ENCODE results near the gene SMAD3. TPM values are rescaled to one million over a fixed set of nuclear protein-coding genes. Genes with fewer than 3 reads are reported as not detected.
"Not testable (repeated sequence)": the region's sequence is repeated elsewhere in the genome, so short reads cannot be mapped to it uniquely, and the experiment has no call there.

Gene SMAD3
- 25.2 and 28.1 TPM in 2 replicates for total RNA-seq

DNA sequence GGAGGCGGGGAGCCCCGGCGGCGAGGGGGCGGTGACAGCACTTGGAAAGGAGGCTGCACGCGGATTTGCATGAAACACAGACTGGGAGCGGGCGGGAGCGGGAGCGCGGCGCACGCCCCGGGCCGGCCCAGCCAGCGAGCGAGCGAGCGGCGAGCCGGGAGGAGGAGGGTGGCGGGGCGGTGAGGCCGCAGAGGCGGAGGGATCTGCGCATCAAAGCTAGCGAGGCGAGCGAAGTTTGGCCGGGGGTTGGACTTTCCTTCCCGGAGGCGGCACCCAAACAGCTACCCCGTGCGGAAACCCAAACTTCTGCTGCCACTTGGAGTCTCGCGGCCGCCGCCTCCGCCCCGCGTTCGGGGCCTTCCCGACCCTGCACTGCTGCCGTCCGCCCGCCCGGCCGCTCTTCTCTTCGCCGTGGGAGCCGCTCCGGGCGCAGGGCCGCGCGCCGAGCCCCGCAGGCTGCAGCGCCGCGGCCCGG is at the start of gene SMAD3:
TSS of gene SMAD3 (plus strand) at position 72 of the 475 bp plus-strand sequence. CDS start 553 bp downstream, outside the sequence.
- intact Hi-C loops (cut with micrococcal nuclease) = loop anchor here (5.0 kb wide), 3 partner anchors 67 to 777 kb away; partner anchors contain the start of gene RNU6-1
- Mint-ChIP-seq H3K36me3 (ENCODE audit: low read depth) (peaks cover 16% of the 10 kb centered on the region), H3K27me3 (ENCODE audit: low read depth) (peaks cover 20% of the 10 kb centered on the region), H3K4me1 (ENCODE audit: low read depth) (peaks cover 49% of the 10 kb centered on the region), H3K27ac (peak within 1 kb of the TSS; percentile 87), H3K4me3 (ENCODE audit: low read depth) (peak within 1 kb of the TSS; percentile 81), H3K9me3 (no peaks in the 10 kb centered on the region)
- peak; percentile 78 for DNase-seq (ENCODE audit: low spot score)

DNA sequence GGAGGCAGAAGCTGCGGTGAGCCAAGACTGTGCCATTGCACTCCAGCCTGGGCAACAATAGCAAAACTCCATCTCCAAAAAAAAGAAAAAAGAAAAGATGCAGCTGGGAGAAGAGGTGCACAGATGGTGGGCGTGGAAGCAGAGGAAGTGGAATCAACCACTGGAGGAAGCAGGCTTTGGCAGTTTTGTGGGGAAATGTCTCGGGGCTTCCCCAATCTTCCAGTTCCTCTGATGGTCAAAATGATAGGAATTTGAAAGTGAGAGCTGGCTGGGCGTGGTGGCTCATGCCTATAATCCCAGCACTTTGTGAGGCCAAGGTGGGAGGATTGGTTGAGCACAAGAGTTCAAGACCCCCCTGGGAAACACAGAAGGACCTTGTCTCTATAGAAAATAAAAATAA is 48.1 kb upstream of the SMAD3 start:
- Mint-ChIP-seq H3K4me3 (ENCODE audit: low read depth) (no peak overlapping the region), H3K4me1 (ENCODE audit: low read depth) (peaks cover 9% of the 10 kb centered on the region), H3K36me3 (ENCODE audit: low read depth) (no peaks in the 10 kb centered on the region), H3K27me3 (ENCODE audit: low read depth) (peaks cover 17% of the 10 kb centered on the region), H3K9me3 (no peaks in the 10 kb centered on the region), H3K27ac (no peak overlapping the region)
- intact Hi-C loops (cut with micrococcal nuclease) = no loop called here
- DNase-seq (ENCODE audit: low spot score) = no peak

DNA sequence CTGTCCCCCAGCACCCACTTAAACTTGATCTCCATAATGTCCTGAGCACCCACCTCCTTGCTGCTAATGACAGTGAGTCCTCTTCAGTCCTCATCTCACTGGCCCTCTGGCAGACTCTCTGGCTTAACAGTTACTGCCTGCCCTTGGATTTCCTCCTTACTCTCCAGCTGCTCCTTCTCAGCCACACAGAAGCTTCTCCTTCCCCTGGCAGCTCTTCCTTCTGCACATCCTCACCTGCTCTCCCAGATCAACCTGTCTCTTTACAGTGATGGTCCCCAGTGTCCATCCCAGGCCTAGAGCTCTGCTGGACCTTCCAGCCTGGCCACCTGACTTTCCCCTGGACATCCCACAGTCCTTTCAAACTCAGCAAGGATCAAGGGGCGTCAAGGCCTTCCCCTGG is 47.4 kb upstream of the SMAD3 start:
- intact Hi-C loops (cut with micrococcal nuclease) = no loop called here
- Mint-ChIP-seq H3K27me3 (ENCODE audit: low read depth) (peaks cover 22% of the 10 kb centered on the region), H3K36me3 (ENCODE audit: low read depth) (no peaks in the 10 kb centered on the region), H3K4me1 (ENCODE audit: low read depth) (peaks cover 14% of the 10 kb centered on the region), H3K4me3 (ENCODE audit: low read depth) (no peak overlapping the region), H3K9me3 (no peaks in the 10 kb centered on the region), H3K27ac (no peak overlapping the region)
- no peak for DNase-seq (ENCODE audit: low spot score)

DNA sequence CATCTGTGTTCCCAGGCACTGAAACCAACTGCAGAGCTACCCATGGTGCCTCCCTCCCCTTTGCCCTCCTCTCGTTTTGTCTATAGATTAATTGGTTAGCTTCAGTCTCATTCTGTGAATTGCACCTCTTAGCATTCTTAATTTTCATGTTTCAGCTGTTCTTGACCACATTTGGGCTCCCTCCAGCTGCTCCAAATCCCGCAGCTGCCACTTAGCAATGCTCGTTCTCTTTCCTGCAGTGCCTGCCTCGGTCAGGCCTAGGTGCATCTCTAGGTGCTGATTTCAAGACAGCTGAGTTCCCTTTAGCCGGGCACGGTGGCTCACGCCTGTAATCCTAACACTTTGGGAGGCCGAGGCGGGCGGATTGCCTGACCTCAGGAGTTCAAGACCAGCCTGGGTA is 47.0 kb upstream of the SMAD3 start:
- DNase-seq (ENCODE audit: low spot score) = no peak
- Mint-ChIP-seq H3K9me3 (no peaks in the 10 kb centered on the region), H3K4me3 (ENCODE audit: low read depth) (no peak overlapping the region), H3K27me3 (ENCODE audit: low read depth) (peaks cover 25% of the 10 kb centered on the region), H3K27ac (no peak overlapping the region), H3K36me3 (ENCODE audit: low read depth) (no peaks in the 10 kb centered on the region), H3K4me1 (ENCODE audit: low read depth) (peaks cover 15% of the 10 kb centered on the region)
- intact Hi-C loops (cut with micrococcal nuclease) = no loop called here

DNA sequence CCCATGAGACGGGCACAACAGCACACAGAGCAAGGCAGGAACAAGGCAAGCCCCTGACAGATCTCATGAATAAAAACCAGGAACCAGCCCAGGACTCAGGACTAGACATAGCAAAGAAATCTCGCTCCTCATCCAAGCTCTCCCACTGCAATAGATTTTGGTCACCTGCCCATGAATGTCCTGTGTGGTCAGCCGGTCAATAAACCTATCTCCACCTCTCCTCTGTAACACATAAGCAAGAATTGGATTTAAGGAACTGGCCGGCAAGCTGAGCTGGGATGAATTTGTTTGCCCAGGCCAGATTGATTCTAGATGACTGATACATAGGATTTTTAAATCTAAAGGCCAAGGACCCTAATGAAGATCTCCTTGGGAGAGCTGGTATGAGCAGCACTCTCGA is 46.3 kb upstream of the SMAD3 start:
- intact Hi-C loops (cut with micrococcal nuclease) = no loop called here
- DNase-seq (ENCODE audit: low spot score) = no peak
- Mint-ChIP-seq H3K27ac (no peak overlapping the region), H3K4me1 (ENCODE audit: low read depth) (peaks cover 19% of the 10 kb centered on the region), H3K27me3 (ENCODE audit: low read depth) (peaks cover 25% of the 10 kb centered on the region), H3K4me3 (ENCODE audit: low read depth) (no peak overlapping the region), H3K9me3 (no peaks in the 10 kb centered on the region), H3K36me3 (ENCODE audit: low read depth) (no peaks in the 10 kb centered on the region)

DNA sequence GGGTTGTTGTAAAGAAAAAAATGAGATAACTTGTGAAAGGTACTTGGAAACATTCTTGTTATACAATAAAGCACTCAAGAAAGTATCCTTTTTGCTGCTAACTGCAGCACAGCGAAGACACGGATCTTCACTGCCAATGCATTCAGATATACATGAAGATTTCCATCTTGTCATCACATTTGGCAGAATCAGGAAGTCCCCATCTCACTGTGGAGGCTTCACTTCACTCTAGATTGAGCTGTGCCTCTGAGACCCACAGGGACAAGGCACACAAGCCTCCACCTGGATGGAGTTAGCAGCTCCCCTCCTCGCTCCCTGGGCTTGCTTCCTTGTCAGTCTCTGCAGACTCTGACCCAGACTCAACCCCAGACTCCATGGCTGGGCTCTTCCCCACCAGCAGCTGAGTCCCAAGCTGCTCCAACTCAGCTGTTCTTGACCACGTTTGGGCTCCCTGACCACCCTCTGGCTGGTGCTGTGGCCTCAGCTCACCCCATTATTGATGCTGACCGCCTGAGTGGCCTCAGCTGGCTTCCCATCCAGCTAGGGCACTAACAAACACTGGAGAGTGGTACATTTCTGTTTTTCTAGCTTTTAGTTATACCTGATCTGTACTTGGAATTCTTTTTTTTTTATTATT is 45.4 kb upstream of the SMAD3 start:
- no peaks in the 10 kb centered on the region for H3K9me3 Mint-ChIP-seq
- intact Hi-C loops (cut with micrococcal nuclease) = no loop called here
- no peak overlapping the region for H3K4me3 Mint-ChIP-seq (ENCODE audit: low read depth)
- peaks cover 23% of the 10 kb centered on the region for H3K27me3 Mint-ChIP-seq (ENCODE audit: low read depth)
- DNase-seq (ENCODE audit: low spot score) = no peak
- H3K27ac Mint-ChIP-seq = no peak overlapping the region
- H3K4me1 Mint-ChIP-seq (ENCODE audit: low read depth) = peaks cover 29% of the 10 kb centered on the region
- H3K36me3 Mint-ChIP-seq (ENCODE audit: low read depth) = no peaks in the 10 kb centered on the region

DNA sequence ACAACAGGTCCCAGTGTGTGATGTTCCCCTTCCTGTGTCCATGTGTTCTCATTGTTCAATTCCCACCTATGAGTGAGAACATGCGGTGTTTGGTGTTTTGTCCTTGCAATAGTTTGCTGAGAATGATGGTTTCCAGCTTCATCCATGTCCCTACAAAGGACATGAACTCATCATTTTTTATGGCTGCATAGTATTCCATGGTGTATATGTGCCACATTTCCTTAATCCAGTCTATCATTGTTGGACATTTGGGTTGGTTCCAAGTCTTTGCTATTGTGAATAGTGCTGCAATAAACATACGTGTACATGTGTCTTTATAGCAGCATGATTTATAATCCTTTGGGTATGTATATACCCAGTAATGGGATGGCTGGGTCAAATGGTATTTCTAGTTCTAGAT is 44.7 kb upstream of the SMAD3 start:
- peaks cover 34% of the 10 kb centered on the region for H3K4me1 Mint-ChIP-seq (ENCODE audit: low read depth)
- H3K9me3 Mint-ChIP-seq; intact Hi-C loops (cut with micrococcal nuclease): not testable (repeated sequence)

DNA sequence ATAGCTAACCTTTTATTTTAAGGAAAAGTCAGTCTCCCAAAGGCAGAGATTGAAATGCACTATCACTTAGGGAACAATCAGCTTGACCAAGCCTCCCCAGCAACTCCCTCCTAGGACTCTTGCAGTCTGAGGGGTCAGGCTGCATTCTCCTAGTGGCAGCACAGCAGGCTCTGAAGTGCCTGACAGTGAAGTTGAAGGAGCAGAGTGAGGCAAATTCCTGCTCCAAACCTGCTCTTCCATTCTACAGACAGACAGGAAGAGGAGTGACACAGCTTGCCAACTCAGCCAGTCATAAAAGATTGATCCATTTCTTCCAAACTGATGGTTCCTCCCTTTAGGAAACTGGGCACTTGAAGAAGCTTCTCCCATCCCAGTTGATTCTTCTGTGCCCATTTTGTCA is 43.9 kb upstream of the SMAD3 start:
- intact Hi-C loops (cut with micrococcal nuclease) = no loop called here
- peaks cover 25% of the 10 kb centered on the region for H3K27me3 Mint-ChIP-seq (ENCODE audit: low read depth)
- H3K9me3 Mint-ChIP-seq = no peaks in the 10 kb centered on the region
- no peak overlapping the region for H3K27ac Mint-ChIP-seq
- H3K4me1 Mint-ChIP-seq (ENCODE audit: low read depth) = peaks cover 38% of the 10 kb centered on the region
- no peak overlapping the region for H3K4me3 Mint-ChIP-seq (ENCODE audit: low read depth)
- H3K36me3 Mint-ChIP-seq (ENCODE audit: low read depth) = no peaks in the 10 kb centered on the region
- no peak for DNase-seq (ENCODE audit: low spot score)

More for the DNA sequence above, 44.7 kb upstream of the SMAD3 start:
- not testable (repeated sequence) for H3K4me3 Mint-ChIP-seq (ENCODE audit: low read depth); H3K27ac Mint-ChIP-seq; DNase-seq (ENCODE audit: low spot score); H3K36me3 Mint-ChIP-seq (ENCODE audit: low read depth)
- peaks cover 27% of the 10 kb centered on the region for H3K27me3 Mint-ChIP-seq (ENCODE audit: low read depth)

DNA sequence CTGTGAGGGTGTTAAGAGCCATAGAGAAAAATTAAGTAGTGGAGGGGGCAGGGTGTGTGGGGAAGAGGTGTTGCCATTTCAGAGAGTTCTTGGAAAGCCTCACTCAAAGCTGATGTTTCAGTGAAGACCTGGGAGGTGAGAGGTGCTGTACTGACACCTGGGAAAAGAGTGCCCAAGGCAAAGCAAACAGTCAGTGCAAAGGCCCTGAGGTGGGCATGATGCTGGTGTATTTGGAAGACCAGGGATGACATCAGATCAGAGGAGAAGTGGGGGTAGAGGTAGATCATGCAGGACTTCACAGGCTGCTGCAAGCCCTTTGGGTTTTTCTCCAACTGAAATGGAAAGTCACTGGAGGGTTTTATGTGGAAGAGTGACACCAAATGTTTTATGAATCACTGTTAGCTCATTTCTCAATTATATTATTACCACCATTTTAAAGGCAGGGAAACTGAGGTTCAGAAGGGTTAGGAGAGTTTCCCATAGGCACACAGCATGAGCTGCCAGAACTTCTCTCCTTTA is 42.8 kb upstream of the SMAD3 start:
- no peak overlapping the region for H3K27ac Mint-ChIP-seq
- H3K4me3 Mint-ChIP-seq (ENCODE audit: low read depth) = no peak overlapping the region
- intact Hi-C loops (cut with micrococcal nuclease) = no loop called here
- H3K36me3 Mint-ChIP-seq (ENCODE audit: low read depth) = no peaks in the 10 kb centered on the region
- H3K9me3 Mint-ChIP-seq = no peaks in the 10 kb centered on the region
- peaks cover 36% of the 10 kb centered on the region for H3K4me1 Mint-ChIP-seq (ENCODE audit: low read depth)
- H3K27me3 Mint-ChIP-seq (ENCODE audit: low read depth) = peaks cover 25% of the 10 kb centered on the region
- DNase-seq (ENCODE audit: low spot score) = no peak

DNA sequence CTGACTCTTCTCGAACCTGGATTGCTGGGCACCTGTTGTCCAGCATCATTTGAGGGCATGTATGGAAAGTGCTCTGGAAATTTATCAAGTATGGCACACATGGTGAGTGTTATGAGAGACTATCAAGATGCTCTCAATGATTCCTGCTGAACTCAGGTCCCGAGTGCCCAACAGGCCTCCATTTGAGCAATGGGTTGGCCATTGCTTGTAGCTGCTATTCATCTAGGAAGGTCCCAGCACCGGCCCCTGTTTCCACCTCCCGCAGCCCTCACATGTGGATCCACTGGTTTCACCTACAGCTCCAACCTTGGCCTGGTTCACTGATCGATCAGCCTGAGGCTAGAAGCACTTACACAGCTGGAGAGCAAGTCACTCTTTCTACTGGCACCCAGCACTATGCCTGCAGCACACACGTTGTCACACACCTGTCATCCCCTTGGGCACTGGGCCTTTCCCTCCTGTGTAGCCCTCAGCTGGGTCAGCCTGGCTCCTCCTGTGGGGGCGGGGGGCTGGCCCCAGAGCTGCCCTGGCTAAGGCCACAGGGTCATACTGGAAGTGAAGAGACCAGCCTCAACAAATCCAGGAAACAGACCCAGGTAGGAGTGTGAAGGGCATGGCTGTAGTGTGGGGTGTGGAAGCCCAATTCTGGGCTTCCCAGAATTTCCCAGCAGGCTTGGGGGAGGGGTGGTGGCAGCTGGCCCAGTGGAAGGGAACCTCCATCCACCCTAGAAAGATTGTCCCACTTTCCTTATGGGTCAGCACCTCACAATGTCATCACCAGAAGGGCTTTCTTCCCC is 41.7 kb upstream of the SMAD3 start:
- H3K36me3 Mint-ChIP-seq (ENCODE audit: low read depth) = no peaks in the 10 kb centered on the region
- H3K4me1 Mint-ChIP-seq (ENCODE audit: low read depth) = peaks cover 38% of the 10 kb centered on the region
- intact Hi-C loops (cut with micrococcal nuclease) = loop anchor here (1.0 to 2.0 kb wide), 2 partner anchors 15 to 59 kb away; no protein-coding TSS in a partner anchor
- DNase-seq (ENCODE audit: low spot score) = no peak
- no peak overlapping the region for H3K27ac Mint-ChIP-seq
- H3K27me3 Mint-ChIP-seq (ENCODE audit: low read depth) = peaks cover 20% of the 10 kb centered on the region
- no peak overlapping the region for H3K4me3 Mint-ChIP-seq (ENCODE audit: low read depth)
- H3K9me3 Mint-ChIP-seq = no peaks in the 10 kb centered on the region

DNA sequence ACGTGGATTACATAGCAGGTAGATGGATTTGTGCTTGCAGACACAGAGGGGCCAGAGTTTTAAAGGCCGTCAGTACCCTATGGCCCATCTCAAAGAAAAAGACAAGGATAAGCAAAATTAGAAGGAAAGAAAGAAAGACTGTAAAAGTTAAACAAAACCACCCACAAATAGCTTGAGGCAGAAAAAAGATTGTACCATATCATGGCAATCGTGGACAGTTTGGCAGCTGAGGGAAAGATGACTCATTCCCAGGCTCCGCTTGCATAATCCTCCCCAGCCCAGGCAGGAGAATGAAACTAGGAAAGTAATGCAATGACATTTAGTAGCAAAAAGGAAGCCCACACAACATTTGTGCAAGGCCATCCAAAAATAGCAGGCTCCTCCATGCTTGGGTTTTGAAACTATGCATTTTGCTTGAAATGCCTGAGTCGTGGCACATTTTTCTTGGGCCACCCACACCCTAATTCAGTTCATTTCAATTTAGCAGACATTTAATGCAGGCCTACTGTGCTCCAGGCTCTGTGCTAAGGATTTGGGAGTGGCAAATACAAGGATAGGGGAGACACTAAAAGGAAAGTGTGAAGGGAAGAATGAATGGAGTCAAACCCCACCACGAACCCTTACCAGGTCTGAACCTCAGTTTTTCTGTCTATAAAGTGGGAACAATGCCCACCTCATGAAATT is 40.9 kb upstream of the SMAD3 start:
- H3K27me3 Mint-ChIP-seq (ENCODE audit: low read depth) = peaks cover 18% of the 10 kb centered on the region
- peak overlapping the region; percentile 6 for H3K4me3 Mint-ChIP-seq (ENCODE audit: low read depth)
- no peak overlapping the region for H3K27ac Mint-ChIP-seq
- peaks cover 38% of the 10 kb centered on the region for H3K4me1 Mint-ChIP-seq (ENCODE audit: low read depth)
- intact Hi-C loops (cut with micrococcal nuclease) = loop anchor here (1.0 to 2.0 kb wide), 2 partner anchors 14 to 58 kb away; no protein-coding TSS in a partner anchor
- H3K36me3 Mint-ChIP-seq (ENCODE audit: low read depth) = no peaks in the 10 kb centered on the region
- DNase-seq (ENCODE audit: low spot score) = no peak
- H3K9me3 Mint-ChIP-seq = no peaks in the 10 kb centered on the region

DNA sequence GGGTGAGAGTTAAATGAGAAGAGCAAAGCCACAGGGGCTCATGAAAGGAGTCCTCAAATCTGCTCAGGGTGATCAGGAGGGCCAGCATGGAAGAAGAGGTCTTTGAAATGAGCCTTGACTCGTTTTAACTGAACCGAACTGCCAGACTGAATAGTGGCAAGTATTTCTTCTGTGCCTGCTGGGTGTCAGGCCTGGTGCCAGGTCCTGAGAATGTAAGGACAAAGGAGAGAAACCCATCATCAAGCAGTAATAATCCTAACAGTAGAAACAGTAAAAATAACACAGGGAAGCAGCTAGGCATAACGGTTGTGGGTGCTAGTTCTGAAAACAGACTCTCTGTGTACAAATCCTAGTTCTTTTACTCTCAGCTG is 40.4 kb upstream of the SMAD3 start:
- Mint-ChIP-seq H3K36me3 (ENCODE audit: low read depth) (no peaks in the 10 kb centered on the region), H3K4me1 (ENCODE audit: low read depth) (peaks cover 38% of the 10 kb centered on the region), H3K27me3 (ENCODE audit: low read depth) (peaks cover 21% of the 10 kb centered on the region), H3K9me3 (no peaks in the 10 kb centered on the region), H3K27ac (no peak overlapping the region), H3K4me3 (ENCODE audit: low read depth) (peak overlapping the region; percentile 6)
- DNase-seq (ENCODE audit: low spot score) = no peak
- intact Hi-C loops (cut with micrococcal nuclease) = loop anchor here (1.0 to 5.0 kb wide), 3 partner anchors 14 to 277 kb away; no protein-coding TSS in a partner anchor

All from activated T-helper 2 cell treated with anti-CD3 and anti-CD28 coated beads, Interferon-gamma antibody, Interleukin-2, Interleukin-4, amounts not matched to agents 10 μg/mL and 5 μg/mL and 100 μg/mL, durations not matched to agents 14 hours and 24 hours and 36 hours (primary cell).